ENCODE results near the gene CALCOCO2. TPM values are rescaled to one million over a fixed set of nuclear protein-coding genes. Genes with fewer than 3 reads are reported as not detected.

Gene CALCOCO2
- total and polyA plus RNA-seq, 2 of the 13 experiments (the other 11 are each of a cell fraction or from before 2014, with no cell fraction given), result 72.9 to 111 TPM

- TF ChIP-seq ZNF318 (CRISPR knock-in tag; IDR thresholded peaks at IDR 0.05) (peak; percentile 94), DRAP1 (CRISPR knock-in tag; IDR thresholded peaks at IDR 0.05) (peak; percentile 81), CHD4 (IDR thresholded peaks at IDR 0.05; ENCODE audit: borderline replicate concordance, low read length) (no peak), SMC3 (IDR thresholded peaks at IDR 0.05; ENCODE audit: low read length) (peak; percentile 44; the same call in 1 of the 2 replicates), SP2 (CRISPR knock-in tag; IDR thresholded peaks at IDR 0.05) (no peak), MYC (CRISPR knock-in tag; IDR thresholded peaks at IDR 0.05; ENCODE audit: borderline replicate concordance) (peak; percentile 85; the same call in 1 of the 2 replicates), ZNF317 (CRISPR knock-in tag; IDR thresholded peaks at IDR 0.05) (peak; percentile 76), TCF12 (IDR thresholded peaks at IDR 0.05) (no peak), TCF12 (CRISPR knock-in tag; IDR thresholded peaks at IDR 0.05) (peak; percentile 95), ZNF446 (CRISPR knock-in tag; IDR thresholded peaks at IDR 0.05) (no peak), JUND (CRISPR knock-in tag; IDR thresholded peaks at IDR 0.05) (0 out of 2 replicates have a peak, but pooled peaks have one; percentile 39), HNRNPUL1 (IDR thresholded peaks at IDR 0.05; ENCODE audit: low read depth, low read length) (no peak), AGO1 (IDR thresholded peaks at IDR 0.05; ENCODE audit: low read depth, low read length, poor library complexity, severe bottlenecking) (no peak), ZNF543 (CRISPR knock-in tag; IDR thresholded peaks at IDR 0.05) (peak; percentile 99), PAX8 (CRISPR knock-in tag; IDR thresholded peaks at IDR 0.05; ENCODE audit: borderline replicate concordance) (0 out of 2 replicates have a peak, but pooled peaks have one; percentile 24), ZNF12 (CRISPR knock-in tag; IDR thresholded peaks at IDR 0.05) (peak; percentile 78; the same call in 1 of the 2 replicates), POLR2AphosphoS2 (IDR thresholded peaks at IDR 0.05; ENCODE audit: low read depth, low read length) (no peak)
- TF ChIP-seq, protein P1, sequence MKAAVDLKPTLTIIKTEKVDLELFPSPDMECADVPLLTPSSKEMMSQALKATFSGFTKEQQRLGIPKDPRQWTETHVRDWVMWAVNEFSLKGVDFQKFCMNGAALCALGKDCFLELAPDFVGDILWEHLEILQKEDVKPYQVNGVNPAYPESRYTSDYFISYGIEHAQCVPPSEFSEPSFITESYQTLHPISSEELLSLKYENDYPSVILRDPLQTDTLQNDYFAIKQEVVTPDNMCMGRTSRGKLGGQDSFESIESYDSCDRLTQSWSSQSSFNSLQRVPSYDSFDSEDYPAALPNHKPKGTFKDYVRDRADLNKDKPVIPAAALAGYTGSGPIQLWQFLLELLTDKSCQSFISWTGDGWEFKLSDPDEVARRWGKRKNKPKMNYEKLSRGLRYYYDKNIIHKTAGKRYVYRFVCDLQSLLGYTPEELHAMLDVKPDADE (CRISPR knock-in tag; IDR thresholded peaks at IDR 0.05), result no peak
Measured at GRCh38 chr17:48871551-48872351, 40.9 kb downstream of the CALCOCO2 start (continued).
